Psoas muscle (tissue), 8 donors: ENCODE results near the gene FGGY. TPM values are rescaled to one million over a fixed set of nuclear protein-coding genes. Genes with fewer than 3 reads are reported as not detected.

Experiments used
- ATAC-seq, 4 donors: fragments of 200-7000 bp; cut with Tn5 transposase; one replicate each; pipeline ENCODE4 v1.9.1; 2020; ENCODE audit warnings: moderate library complexity in 3 of 4, mild to moderate bottlenecking in 2 of 4
- DNase-seq, 2 donors: peaks; one replicate each; pipeline ENCODE4 v3.0.0-alpha.2; 2020
- H3K27ac ChIP-seq: fragments of 200-600 bp; one replicate; pipeline ENCODE4 v1.8.0; 2022
- H3K27me3 ChIP-seq, 3 donors: fragments of 200-600 bp in 1 of 3; one replicate each; pipeline versions ENCODE4 v1.6.1 to v1.8.0; 2013 to 2022; ENCODE audit warnings: low read length in 2 of 3, mild to moderate bottlenecking in 2 of 3, moderate library complexity in 1 of 3; ENCODE audit not compliant: insufficient read depth in 3 of 3
- H3K36me3 ChIP-seq, 2 donors: fragments of 200-600 bp in 1 of 2; one replicate each; pipeline versions ENCODE4 v1.6.1 to v1.8.0; 2013 to 2022; ENCODE audit warnings: low read depth in 1 of 2, mild to moderate bottlenecking in 1 of 2, moderate library complexity in 1 of 2; ENCODE audit not compliant: insufficient read depth in 1 of 2
- H3K4me1 ChIP-seq: fragments of 200-600 bp; one replicate; pipeline ENCODE4 v1.8.0; 2022
- H3K4me3 ChIP-seq: fragments of 200-600 bp; one replicate; pipeline ENCODE4 v1.8.0; 2022; ENCODE audit warnings: mild to moderate bottlenecking
- H3K9me3 ChIP-seq: fragments of 200-600 bp; one replicate; pipeline ENCODE4 v1.8.0; 2022
- WGBS, 3 donors: extraction: QIAGEN DNeasy Blood & Tissue Kit; methylation state at CpG; one replicate each; pipeline versions ENCODE4 v1.1.6 to v1.1.7; 2013; 5-methylcytosine and 5-hydroxymethylcytosine counted together
- intact Hi-C, 2 donors: fragments of 100-400 bp; cut with DNase I; formaldehyde crosslinking; loops; one replicate each; pipeline versions ENCODE4 v1.11.0 to v1.14.2; 2022
- polyA plus RNA-seq, 3 donors: library from polyadenylated mRNA; stranded (reverse); fragments of 200-250 nt; gene quantifications; one replicate each; pipeline ENCODE4 v1.2.3, GENCODE V29; 2013
- total RNA-seq, 4 donors: library from RNA; stranded (reverse); fragmentation: NEBNext Ultra II Directional in 2 of 4; extraction: Animal tissue kit (Norgen Biotek cat#: 25700) in 2 of 4; gene quantifications; one replicate each; pipeline versions ENCODE4 v1.2.1 to v1.2.4, GENCODE V29; 2021 to 2023
- TF ChIP-seq, protein P1 (sequence below): fragments of 200-600 bp; IDR thresholded peaks from one replicate; pipeline ENCODE4 v1.8.0; 2022; ENCODE audit warnings: antibody characterized with exemption
- donor health status: healthy with polysubstance abuse.
- donor health status: DM: no; HTN: no; CAD: no; lungs with moderate emphysema.
- donor health status: Bipolar disorder and iron deficiency.
- donor health status: healthy.
- donor health status: DM: yes; HTN: yes; CAD: no.
- donor health status: DM: no; HTN: no; CAD: no.
- donor health status: DM: no; HTN: no; CAD: no.
- donor health status: DM: yes; HTN: yes; CAD: no.

FGGY gene
- total and polyA plus RNA-seq, 7 donors, result 11.9 to 72.2 (median 46.5) TPM

- H3K27ac ChIP-seq, result peak overlapping the region; percentile 31
- H3K4me1 ChIP-seq, result peaks cover 8% of the 10 kb centered on the region
- no peak overlapping the region for H3K4me3 ChIP-seq
- ATAC-seq (peak in 2 of 4 donors; percentile 33 to 37), DNase-seq (no peak)
- intact Hi-C loops, result no loop called here
- WGBS, 3 donors, result 69 to 87% (median 78%) methylated on average over 1 of the region's 1 CpG
- H3K27me3 ChIP-seq, result no peaks in the 10 kb centered on the region
- no peaks in the 10 kb centered on the region for H3K36me3 ChIP-seq
- H3K9me3 ChIP-seq, result no peaks in the 10 kb centered on the region
- TF ChIP-seq, protein P1, sequence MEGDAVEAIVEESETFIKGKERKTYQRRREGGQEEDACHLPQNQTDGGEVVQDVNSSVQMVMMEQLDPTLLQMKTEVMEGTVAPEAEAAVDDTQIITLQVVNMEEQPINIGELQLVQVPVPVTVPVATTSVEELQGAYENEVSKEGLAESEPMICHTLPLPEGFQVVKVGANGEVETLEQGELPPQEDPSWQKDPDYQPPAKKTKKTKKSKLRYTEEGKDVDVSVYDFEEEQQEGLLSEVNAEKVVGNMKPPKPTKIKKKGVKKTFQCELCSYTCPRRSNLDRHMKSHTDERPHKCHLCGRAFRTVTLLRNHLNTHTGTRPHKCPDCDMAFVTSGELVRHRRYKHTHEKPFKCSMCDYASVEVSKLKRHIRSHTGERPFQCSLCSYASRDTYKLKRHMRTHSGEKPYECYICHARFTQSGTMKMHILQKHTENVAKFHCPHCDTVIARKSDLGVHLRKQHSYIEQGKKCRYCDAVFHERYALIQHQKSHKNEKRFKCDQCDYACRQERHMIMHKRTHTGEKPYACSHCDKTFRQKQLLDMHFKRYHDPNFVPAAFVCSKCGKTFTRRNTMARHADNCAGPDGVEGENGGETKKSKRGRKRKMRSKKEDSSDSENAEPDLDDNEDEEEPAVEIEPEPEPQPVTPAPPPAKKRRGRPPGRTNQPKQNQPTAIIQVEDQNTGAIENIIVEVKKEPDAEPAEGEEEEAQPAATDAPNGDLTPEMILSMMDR, result no peak
Observed at GRCh38 chr1:59272507-59272906, 24.4 kb upstream of the FGGY start.

DNA sequence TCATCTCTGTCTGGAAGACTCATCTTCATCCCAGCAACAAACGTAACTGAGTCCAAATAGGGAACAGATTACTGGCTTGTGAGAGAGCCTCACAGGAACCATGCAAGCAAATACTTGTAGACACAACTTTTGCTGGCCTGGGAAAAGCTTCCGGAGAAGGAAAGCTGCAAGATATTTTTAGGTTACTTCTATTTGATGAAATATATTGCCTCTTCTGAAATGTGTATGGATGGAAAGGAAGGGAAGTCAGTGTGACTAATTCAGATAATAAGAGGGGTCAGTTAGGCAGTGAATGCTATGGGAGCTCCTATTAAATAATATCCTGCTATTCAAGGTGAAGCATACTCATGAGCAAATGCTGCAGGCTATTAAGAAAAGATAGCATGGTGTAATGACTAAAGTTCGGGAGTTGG lies 20.4 kb upstream of the FGGY start:
- H3K27me3 ChIP-seq, result no peaks in the 10 kb centered on the region
- no peak overlapping the region for H3K4me3 ChIP-seq
- 61 to 74% (median 64%) methylated on average over 3 of the region's 3 CpGs for WGBS, 3 donors
- DNase-seq (no peak), ATAC-seq (no peak)
- intact Hi-C loops, result no loop called here
- H3K9me3 ChIP-seq, result no peaks in the 10 kb centered on the region
- no peaks in the 10 kb centered on the region for H3K36me3 ChIP-seq
- TF ChIP-seq, protein P1, result no peak
- no peak overlapping the region for H3K27ac ChIP-seq
- H3K4me1 ChIP-seq, result peaks cover 8% of the 10 kb centered on the region

GRCh38 chr1:59278780-59279354 lies 18.0 kb upstream of the FGGY start:
- Histone ChIP-seq H3K9me3 (no peaks in the 10 kb centered on the region), H3K36me3 (no peaks in the 10 kb centered on the region), H3K4me3 (no peak overlapping the region), H3K4me1 (no peaks in the 10 kb centered on the region), H3K27me3 (no peaks in the 10 kb centered on the region), H3K27ac (no peak overlapping the region)
- DNase-seq (no peak), ATAC-seq (no peak)
- intact Hi-C loops, result no loop called here
- 96 to 98% (median 98%) methylated on average over 2 of the region's 2 CpGs for WGBS, 3 donors
- TF ChIP-seq, protein P1, result no peak

GRCh38 chr1:59279645-59280044 lies 17.2 kb upstream of the FGGY start:
- TF ChIP-seq, protein P1, result no peak
- Histone ChIP-seq H3K4me3 (no peak overlapping the region), H3K4me1 (no peaks in the 10 kb centered on the region), H3K9me3 (no peaks in the 10 kb centered on the region), H3K27me3 (no peaks in the 10 kb centered on the region), H3K36me3 (no peaks in the 10 kb centered on the region), H3K27ac (no peak overlapping the region)
- ATAC-seq, result no peak
- DNase-seq, result no peak
- 73 to 83% (median 77%) methylated on average over 5 of the region's 5 CpGs for WGBS, 3 donors
- intact Hi-C loops, result loop anchor here in 1 of 2 donors (5.0 kb wide), 1 partner anchor 32 kb away; no protein-coding TSS in a partner anchor

DNA sequence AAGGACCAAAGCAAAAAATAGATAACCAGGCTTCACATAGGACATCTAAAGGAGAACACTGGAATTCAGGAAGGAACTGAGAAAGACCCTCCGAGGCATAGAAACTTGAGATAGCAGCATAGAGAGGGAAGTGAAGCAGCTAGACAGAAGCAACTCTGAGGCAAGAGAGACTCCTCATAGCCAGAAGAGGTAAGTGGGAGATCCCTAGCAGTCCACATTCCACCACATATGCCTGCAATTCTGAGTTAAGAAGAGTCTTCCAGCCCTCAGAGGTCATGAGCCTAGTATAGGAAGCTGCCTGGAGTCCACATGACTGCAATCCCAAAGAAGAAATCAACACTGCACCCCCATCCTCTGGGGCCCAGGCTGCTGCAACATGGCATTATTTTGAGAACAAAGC lies 13.9 kb upstream of the FGGY start:
- ATAC-seq (no peak), DNase-seq (no peak)
- Histone ChIP-seq H3K4me3 (no peak overlapping the region), H3K27ac (no peak overlapping the region), H3K36me3 (no peaks in the 10 kb centered on the region), H3K4me1 (no peaks in the 10 kb centered on the region), H3K9me3 (no peaks in the 10 kb centered on the region), H3K27me3 (no peaks in the 10 kb centered on the region)
- intact Hi-C loops, result loop anchor here in 1 of 2 donors (5.0 kb wide), 1 partner anchor 36 kb away; no protein-coding TSS in a partner anchor
- whole genome bisulfite sequencing, 3 donors, result 90 to 95% (median 92%) methylated on average over 1 of the region's 1 CpG
- TF ChIP-seq, protein P1, result no peak
